GM10847 (cell line): ENCODE results near the gene HUS1B.

Source experiments
- POLR2A ChIP-seq: IDR thresholded peaks from 2 replicates; pipeline ENCODE4 v1.6.1; 2011; ENCODE audit not compliant: insufficient read length; ENCODE audit errors: extremely low read depth

The HUS1B gene

GRCh38 chr6:683742-684440 lies 27.0 kb upstream of the HUS1B start:
- TF ChIP-seq POLR2A = no peak

DNA sequence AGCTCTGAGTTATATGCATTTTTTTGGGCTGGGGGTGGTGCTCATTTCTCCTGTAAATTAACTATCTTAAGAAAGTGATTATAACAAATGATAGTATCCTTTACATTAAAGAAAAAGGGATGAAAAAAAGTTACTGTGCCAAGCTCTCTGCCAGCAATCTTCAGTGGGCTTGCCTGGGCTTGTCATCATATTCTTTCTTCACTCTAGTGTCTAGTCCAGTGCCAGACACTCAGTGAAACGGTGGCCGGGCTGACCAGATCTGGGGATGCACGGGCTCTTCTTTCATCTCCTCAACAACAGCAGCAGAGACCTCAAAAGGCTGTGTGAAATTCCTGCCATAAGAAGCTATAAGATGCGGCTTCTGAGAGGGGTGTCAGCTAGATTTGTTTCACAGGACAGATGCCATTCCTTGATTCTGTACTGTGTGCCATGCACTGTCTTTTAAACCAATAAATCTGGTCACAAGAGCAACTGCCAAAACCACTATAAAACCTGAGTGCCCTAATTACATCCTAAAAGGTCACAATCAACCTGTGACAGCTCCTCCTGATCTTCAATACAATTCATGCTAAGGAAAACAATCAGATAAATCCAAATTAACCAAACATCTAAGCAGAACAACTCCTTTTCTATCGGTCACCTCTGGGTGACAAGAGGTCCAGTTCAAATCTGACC lies 23.9 kb upstream of the HUS1B start:
- TF ChIP-seq POLR2A = no peak

DNA sequence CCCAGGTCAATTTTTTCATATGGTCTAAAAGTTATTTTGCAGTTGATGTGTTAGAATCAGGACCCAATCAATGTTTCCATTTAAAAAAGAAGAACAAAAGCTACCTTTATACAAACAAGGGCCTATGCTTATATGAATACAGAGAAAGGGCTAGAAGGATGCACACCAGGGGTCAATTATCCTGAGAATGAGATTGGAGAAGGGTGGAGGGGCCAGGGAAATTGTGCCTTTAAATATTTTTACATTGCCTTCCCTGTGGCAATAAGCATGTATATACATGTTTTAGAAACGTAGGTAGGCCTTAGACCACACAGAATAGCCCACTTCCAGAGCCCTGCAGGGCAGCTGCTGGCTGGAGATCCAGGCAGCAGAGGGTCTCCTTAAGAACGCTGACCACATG lies 23.4 kb upstream of the HUS1B start:
- TF ChIP-seq POLR2A = no peak

GRCh38 chr6:679282-679681 lies 22.4 kb upstream of the HUS1B start:
- no peak for TF ChIP-seq POLR2A

DNA sequence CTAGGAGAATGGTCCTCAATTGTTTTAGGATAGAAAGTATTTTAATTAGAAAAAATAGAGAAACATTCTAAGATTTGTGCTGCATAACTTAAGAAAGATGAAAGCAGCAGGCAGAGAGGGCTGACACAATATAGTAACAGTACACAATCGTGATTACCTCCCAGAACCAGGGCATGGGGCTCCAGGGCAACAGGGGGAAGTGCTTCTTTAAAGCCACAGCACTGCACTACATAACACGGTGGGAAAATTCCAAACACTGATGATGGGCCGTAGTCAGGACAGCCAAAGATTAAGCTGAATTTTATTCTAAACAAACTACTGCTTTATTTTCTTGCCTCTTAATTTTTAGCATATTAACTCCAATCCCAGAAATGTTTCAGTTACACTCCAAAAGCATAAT lies 21.6 kb upstream of the HUS1B start:
- TF ChIP-seq POLR2A = no peak

GRCh38 chr6:677919-678318 lies 21.0 kb upstream of the HUS1B start:
- TF ChIP-seq POLR2A = no peak

DNA sequence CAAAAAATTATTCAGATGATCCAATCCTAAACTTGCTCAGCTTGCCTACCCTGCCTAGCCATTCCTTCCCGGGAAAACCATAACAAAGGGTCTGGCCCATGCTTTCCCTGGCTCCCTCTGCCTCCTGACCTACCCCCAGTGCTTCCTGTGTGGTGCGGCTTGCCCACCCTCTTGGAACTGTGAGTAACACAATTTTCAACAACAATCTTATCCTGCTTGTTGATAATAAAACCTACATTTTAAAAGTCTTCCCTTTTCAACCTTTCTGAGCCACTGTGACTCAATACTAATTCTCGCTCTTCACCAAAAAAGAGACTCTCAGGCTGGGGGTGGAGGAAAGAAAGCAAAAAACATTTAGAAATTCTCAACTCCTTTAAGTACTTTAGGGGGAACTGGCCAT lies 18.1 kb upstream of the HUS1B start:
- no peak for TF ChIP-seq POLR2A

DNA sequence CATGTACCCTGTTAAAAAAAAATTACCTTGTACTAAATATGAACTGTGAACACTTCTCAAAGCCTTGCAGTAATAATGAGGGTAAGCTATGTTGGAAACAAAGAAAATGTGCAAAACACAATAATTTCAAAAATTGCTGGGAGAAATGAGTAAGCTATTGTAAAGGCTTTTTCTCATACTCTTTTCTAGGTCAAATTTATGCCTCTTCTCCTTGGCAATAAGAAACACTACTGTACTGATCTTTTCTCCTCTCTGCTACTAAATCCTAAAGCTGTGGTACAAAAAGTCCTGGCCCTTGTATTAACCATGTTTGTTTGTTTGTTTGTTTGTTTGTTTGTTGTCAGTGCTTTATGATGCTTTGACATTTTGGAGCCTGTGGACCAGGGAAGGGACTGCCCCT lies 17.5 kb upstream of the HUS1B start:
- TF ChIP-seq POLR2A = no peak

DNA sequence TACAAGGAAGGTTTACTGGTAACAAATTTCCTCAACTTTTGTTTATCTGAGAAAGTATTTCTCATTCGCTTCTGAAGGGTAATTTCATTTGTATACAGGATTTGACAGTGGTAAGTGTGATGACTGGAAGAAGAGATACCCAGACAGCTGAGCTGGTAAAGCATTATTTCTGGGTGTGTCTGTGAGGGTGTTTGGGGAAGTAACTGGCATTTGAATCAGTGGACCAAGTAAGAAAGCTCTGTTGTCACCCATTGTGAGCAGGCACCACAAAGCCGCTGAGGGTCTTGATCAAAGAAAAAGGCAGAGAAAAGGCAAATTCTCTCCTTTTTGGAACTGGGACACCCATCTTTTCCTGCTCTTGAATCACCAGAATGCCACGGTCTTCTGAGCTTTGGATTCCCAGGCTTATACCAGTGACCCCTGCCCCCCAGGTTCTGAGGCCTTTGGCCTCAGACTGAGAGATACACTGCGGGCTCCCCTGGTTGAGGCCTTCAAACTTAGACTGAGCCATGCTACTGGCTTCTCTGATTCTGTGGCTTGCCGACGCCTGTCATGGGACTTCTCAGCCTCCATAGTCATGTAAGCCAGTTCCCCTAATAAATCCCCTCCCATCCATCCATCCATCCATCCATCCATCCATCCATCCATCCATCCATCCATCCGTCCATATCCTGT lies 10.5 kb upstream of the HUS1B start:
- TF ChIP-seq POLR2A = no peak

DNA sequence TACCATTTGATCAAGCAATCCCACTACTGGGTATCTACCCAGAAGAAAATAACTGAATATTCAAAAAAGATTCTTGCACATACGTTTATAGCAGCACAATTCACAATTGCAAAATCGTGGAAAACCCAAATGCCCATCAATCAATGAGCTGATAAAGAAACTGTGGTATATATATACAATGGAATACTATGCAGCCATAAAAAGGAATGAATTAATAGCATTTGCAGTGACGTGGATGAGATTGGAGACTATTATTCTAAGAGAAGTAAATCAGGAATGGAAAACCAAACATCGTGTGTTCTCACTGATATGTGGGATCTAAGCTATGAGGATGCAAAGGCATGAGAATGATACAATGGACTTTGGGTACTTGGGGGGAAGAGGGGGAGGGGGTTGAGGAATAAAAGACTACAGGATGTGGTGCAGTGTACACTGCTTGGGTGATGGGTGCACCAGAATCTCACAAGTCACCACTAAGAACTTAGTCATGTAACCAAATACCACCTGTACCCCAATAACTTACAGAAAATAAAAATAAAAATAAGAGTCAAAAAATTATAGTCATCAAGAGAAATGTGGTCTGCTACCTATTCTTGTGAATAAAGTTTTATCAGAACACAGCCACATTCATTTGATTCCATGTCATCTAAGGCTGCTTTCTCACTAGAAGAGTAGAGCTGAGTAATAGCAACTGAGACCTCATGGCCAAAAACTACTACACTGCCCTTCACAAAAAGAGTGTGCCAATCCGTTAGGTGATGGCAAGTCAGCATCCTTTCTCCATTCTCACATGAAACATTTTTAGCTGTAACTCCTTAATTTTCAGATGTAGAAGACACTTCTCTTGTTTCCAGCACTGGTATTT lies 8.7 kb upstream of the HUS1B start:
- no peak for TF ChIP-seq POLR2A

GRCh38 chr6:659716-660581 lies 3.0 kb upstream of the HUS1B start:
- TF ChIP-seq POLR2A = no peak

DNA sequence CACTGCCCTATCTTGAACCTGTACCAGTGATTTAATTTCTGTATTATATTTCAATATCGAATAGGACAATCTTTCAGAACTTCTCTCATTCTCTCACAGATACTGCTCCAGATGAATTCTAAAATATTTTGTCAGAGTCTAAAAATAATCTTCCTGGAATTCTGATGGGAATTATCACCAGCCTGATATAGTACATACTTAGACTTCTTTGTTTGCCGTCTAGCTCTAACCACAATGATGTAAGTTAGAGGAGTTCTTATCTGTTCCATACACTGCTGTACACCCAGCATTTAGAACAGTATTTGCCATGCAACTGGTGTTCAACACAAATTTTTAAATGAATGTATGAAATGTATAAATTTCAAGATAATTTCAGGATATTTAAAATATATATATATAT lies 1.3 kb upstream of the HUS1B start:
- no peak for TF ChIP-seq POLR2A

- TF ChIP-seq POLR2A = no peak
Measured at GRCh38 chr6:657743-658142, 843 bp upstream of the HUS1B start.

DNA sequence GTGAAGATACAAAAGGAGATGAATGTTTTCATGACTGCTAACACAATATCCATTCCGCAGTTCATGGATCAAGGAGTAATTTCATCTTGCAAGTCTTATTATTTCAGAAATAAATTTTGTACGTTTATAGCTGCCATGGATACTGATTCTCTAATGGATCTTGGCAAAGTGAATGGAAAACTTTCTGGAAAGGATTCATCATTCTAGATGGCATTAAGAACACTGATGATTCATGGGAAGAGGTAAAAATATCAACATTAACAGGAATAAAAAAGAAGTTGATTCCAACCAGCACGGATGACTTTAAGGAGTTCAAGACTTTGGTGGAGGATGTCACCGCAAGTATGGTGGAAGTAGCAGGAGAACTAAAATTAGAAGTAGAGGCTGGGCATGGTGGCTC lies 2.8 kb downstream of the HUS1B start:
- TF ChIP-seq POLR2A = no peak

- no peak for TF ChIP-seq POLR2A
Measured at GRCh38 chr6:652865-653264, 4.0 kb downstream of the HUS1B start.
